Mucosa of descending colon (tissue), 3 donors: ENCODE measurements around the gene RHEBL1. TPM values are rescaled to one million over a fixed set of nuclear protein-coding genes. Genes with fewer than 3 reads are reported as not detected.
"Not testable (repeated sequence)": the region's sequence is repeated elsewhere in the genome, so short reads cannot be mapped to it uniquely, and the experiment has no call there.

Source experiments
- ATAC-seq: fragments of 200-7000 bp; cut with Tn5 transposase; one replicate; pipeline ENCODE4 v1.9.1; 2020; ENCODE audit warnings: mild to moderate bottlenecking, moderate library complexity
- DNase-seq, 3 donors: peaks; one replicate each; pipeline ENCODE4 v3.0.0-alpha.2; 2020
- H3K36me3 ChIP-seq: fragments of 200-600 bp; one replicate; pipeline ENCODE4 v1.8.0; 2021; ENCODE audit warnings: low read depth, mild to moderate bottlenecking
- H3K4me1 ChIP-seq: fragments of 200-600 bp; one replicate; pipeline ENCODE4 v1.8.0; 2021; ENCODE audit warnings: low read depth, mild to moderate bottlenecking
- H3K4me3 ChIP-seq: fragments of 200-600 bp; one replicate; pipeline ENCODE4 v1.8.0; 2021; ENCODE audit warnings: mild to moderate bottlenecking
- H3K9me3 ChIP-seq: fragments of 200-600 bp; one replicate; pipeline ENCODE4 v1.8.0; 2021; ENCODE audit warnings: mild to moderate bottlenecking
- intact Hi-C, 2 donors: fragments of 100-400 bp; cut with DNase I in 1 of 2; cut with micrococcal nuclease in 1 of 2; formaldehyde crosslinking; loops; one replicate each; pipeline versions ENCODE4 v1.11.0 to v1.11.1; 2022; cut with DNase I, micrococcal nuclease
- total RNA-seq, 3 donors: library from RNA; stranded (reverse); fragmentation: NEBNext Ultra II Directional in 2 of 3; extraction: Animal tissue kit (Norgen Biotek cat#: 25700) in 2 of 3; gene quantifications; one replicate each; pipeline versions ENCODE4 v1.2.1 to v1.2.4, GENCODE V29; 2021 to 2023
- TF ChIP-seq, protein P1 (sequence below): fragments of 200-600 bp; IDR thresholded peaks from one replicate; pipeline ENCODE4 v1.8.0; 2022; ENCODE audit warnings: antibody characterized with exemption, mild to moderate bottlenecking
- donor health status: DM: no; HTN: no; CAD: no; lungs with moderate emphysema.
- donor health status: DM: no; HTN: no; CAD: no.
- donor health status: DM: no; HTN: yes; CAD: no.

The RHEBL1 gene
- total RNA-seq, 3 donors from 2014 or later, result 0.23 to 0.58 (median 0.38) TPM

DNA sequence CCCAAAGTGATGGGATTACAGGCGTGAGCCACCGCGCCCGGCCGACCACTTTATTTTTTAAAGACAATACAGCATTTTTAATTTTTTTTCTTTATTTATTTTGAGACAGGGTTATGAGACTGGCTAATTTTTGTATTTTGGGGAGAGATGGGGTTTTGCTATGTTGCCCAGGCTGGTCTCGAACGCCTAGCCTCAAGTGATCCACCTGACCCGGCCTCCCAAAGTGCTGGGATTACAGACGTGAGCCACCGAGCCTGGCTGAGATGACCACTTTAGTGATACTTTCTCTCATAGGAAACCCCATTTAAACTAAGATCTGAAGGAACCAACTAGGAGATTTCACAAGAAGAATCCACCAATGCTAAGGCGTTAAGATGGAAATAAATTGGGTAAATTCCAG, 1.2 kb upstream of the RHEBL1 start:
- ATAC-seq (no peak), DNase-seq (no peak)
- H3K36me3 ChIP-seq, result no peaks in the 10 kb centered on the region
- intact Hi-C loops, result no loop called here
- TF ChIP-seq, protein P1, sequence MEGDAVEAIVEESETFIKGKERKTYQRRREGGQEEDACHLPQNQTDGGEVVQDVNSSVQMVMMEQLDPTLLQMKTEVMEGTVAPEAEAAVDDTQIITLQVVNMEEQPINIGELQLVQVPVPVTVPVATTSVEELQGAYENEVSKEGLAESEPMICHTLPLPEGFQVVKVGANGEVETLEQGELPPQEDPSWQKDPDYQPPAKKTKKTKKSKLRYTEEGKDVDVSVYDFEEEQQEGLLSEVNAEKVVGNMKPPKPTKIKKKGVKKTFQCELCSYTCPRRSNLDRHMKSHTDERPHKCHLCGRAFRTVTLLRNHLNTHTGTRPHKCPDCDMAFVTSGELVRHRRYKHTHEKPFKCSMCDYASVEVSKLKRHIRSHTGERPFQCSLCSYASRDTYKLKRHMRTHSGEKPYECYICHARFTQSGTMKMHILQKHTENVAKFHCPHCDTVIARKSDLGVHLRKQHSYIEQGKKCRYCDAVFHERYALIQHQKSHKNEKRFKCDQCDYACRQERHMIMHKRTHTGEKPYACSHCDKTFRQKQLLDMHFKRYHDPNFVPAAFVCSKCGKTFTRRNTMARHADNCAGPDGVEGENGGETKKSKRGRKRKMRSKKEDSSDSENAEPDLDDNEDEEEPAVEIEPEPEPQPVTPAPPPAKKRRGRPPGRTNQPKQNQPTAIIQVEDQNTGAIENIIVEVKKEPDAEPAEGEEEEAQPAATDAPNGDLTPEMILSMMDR, result no peak
- no peaks in the 10 kb centered on the region for H3K9me3 ChIP-seq
- peaks cover 7% of the 10 kb centered on the region for H3K4me1 ChIP-seq
- no peak overlapping the region for H3K4me3 ChIP-seq

DNA sequence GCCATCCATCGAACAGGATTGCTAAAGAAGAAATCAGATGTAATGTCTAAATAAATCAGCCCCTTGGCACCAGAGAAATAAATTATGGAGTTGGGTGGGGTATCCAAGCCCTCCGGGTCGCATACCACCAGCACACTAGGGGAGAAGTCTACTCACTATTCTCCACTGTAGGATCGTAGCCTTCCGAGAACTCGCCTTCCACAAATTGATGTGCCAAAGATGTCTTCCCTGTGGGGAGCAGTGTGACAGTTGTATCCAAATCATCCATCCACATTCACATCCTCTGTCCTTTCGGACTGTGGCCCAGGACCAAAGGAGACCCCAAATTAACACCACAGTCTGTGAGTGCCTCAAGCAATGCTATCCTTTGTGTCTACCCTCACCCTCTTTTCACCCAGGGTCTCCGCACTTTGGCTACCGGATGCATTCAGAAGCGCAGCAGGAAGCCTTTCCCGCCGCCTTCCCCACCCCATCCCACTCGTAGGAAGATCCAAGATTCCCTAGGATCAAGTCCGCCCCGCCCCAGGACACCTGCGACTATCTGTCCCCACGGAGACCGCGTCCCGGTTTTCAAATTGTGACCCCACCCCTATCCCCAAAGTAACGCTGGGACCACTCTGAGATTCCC, 786 bp downstream of the RHEBL1 start:
- ATAC-seq (no peak), DNase-seq (no peak)
- no peak overlapping the region for H3K4me3 ChIP-seq
- no peaks in the 10 kb centered on the region for H3K36me3 ChIP-seq
- TF ChIP-seq, protein P1, result no peak
- H3K4me1 ChIP-seq, result peaks cover 7% of the 10 kb centered on the region
- intact Hi-C loops, result loop anchor here in 1 of 2 donors (10.0 kb wide), 2 partner anchors 46 to 166 kb away; partner anchors contain the start of gene LMBR1L
- no peaks in the 10 kb centered on the region for H3K9me3 ChIP-seq

DNA sequence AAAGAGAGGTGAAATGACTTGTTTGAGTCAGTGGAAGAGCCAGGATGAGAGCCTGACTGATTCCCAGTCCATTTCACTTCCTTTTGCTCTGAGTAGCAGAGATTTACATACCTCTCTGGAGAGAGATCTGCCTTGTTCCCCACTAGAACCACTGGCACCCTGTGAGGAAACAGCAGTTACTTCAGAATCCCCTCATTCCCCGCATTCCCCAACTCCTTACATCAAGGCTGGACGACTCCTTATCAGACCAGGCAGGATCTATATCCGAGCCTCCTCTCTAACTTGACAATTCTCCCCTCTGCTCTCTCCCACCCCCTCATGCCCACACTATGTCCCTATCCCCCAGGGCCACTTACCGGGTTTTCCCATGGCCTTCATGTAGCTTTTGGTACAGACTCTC, 3.7 kb downstream of the RHEBL1 start:
- Histone ChIP-seq H3K4me1 (peaks cover 10% of the 10 kb centered on the region), H3K4me3 (no peak overlapping the region), H3K9me3 (no peaks in the 10 kb centered on the region), H3K36me3 (no peaks in the 10 kb centered on the region)
- intact Hi-C loops, result loop anchor here in 1 of 2 donors (10.0 kb wide), 2 partner anchors 49 to 169 kb away; partner anchors contain the start of gene LMBR1L
- DNase-seq (no peak), ATAC-seq (no peak)
- TF ChIP-seq, protein P1, result no peak

DNA sequence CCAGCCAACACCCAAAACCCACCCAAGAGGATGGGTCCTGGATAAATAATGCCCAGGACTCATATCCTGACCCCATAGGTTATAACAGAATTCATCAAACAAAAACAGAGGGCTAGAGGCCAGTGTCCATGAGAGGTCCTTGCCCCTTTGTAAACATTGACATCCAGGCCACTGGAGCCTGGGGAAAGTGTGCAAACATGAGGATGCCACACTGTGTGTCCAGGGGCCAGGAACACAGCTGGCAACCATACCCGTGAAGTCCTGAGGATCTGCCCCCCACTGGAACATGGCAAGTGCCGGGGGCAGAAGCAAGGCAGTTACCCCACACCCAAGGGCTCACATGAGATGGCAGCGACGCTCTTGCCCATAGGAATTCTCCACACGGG, 5.0 kb downstream of the RHEBL1 start:
- Histone ChIP-seq H3K4me3 (no peak overlapping the region), H3K4me1 (peaks cover 4% of the 10 kb centered on the region), H3K36me3 (no peaks in the 10 kb centered on the region), H3K9me3 (no peaks in the 10 kb centered on the region)
- no peak for DNase-seq
- TF ChIP-seq, protein P1, result no peak
- intact Hi-C loops, result loop anchor here in 1 of 2 donors (10.0 kb wide), 2 partner anchors 50 to 170 kb away; partner anchors contain the start of gene LMBR1L
- ATAC-seq, result no peak

DNA sequence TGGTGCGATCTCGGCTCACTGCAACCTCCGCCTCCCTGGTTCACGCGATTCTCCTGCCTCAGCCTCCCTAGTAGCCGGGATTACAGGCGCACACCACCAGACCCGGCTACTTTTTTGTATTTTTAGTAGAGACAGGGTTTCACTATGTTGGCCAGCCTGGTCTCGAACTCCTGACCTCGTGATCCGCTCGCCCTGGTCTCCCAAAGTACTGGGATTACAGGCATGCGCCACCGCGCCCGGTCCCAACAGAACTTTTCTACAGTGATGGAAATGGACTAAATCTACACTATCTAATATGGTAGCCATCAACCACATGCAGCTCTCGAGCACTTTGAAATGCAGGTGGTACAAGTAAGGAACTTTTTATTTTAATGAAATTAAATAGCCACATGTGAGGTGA, 7.9 kb downstream of the RHEBL1 start:
- H3K4me3 ChIP-seq, ATAC-seq, DNase-seq, H3K36me3 ChIP-seq, H3K9me3 ChIP-seq: not testable (repeated sequence)
- intact Hi-C loops, result loop anchor here in 1 of 2 donors (10.0 kb wide), 2 partner anchors 53 to 173 kb away; partner anchors contain the start of gene LMBR1L
- H3K4me1 ChIP-seq, result peaks cover 24% of the 10 kb centered on the region

DNA sequence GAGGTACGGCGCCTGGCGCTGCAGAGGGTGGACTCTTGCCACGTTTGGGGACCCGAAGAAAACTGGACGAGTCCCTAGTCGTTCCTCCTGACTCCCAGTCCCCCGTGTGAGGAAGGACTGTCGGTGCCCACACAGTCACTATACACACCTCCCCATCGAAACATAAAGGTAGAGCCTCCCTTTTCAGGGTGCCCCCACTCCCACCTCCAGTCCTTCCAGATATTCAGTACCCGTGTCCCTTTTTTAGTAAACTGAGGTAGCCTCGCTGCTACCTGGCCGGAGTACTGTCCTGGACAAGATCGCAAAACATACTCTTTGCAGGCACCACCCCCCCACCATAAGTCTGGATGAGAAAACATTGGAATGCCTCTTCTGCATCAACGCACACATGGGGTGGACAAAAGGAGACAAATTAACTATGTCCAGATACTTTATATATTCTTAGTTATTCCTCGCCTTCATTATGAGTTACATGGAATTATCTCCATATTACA, 8.6 kb downstream of the RHEBL1 start:
- ATAC-seq (no peak), DNase-seq (no peak)
- Histone ChIP-seq H3K4me3 (peak overlapping the region; percentile 96), H3K9me3 (no peaks in the 10 kb centered on the region), H3K36me3 (no peaks in the 10 kb centered on the region), H3K4me1 (peaks cover 31% of the 10 kb centered on the region)
- TF ChIP-seq, protein P1, result no peak
- intact Hi-C loops, result loop anchor here in 1 of 2 donors (10.0 kb wide), 2 partner anchors 54 to 174 kb away; partner anchors contain the start of gene LMBR1L
